ENCODE data around the gene BRCA1. TPM values are rescaled to one million over a fixed set of nuclear protein-coding genes. Genes with fewer than 3 reads are reported as not detected.

BRCA1 gene
- total RNA-seq, 1 donor from 2014 or later, result 11.3 TPM

DNA sequence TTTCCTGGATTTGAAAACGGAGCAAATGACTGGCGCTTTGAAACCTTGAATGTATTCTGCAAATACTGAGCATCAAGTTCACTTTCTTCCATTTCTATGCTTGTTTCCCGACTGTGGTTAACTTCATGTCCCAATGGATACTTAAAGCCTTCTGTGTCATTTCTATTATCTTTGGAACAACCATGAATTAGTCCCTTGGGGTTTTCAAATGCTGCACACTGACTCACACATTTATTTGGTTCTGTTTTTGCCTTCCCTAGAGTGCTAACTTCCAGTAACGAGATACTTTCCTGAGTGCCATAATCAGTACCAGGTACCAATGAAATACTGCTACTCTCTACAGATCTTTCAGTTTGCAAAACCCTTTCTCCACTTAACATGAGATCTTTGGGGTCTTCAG is 32.3 kb downstream of the BRCA1 start:
- Mint-ChIP-seq H3K4me3 (ENCODE audit: unreplicated experiment) (no peak overlapping the region), H3K27ac (ENCODE audit: unreplicated experiment) (no peak overlapping the region), H3K4me1 (ENCODE audit: low read depth, unreplicated experiment) (peaks cover 9% of the 10 kb centered on the region), H3K27me3 (ENCODE audit: unreplicated experiment) (no peaks in the 10 kb centered on the region), H3K36me3 (ENCODE audit: unreplicated experiment) (no peaks in the 10 kb centered on the region), H3K9me3 (ENCODE audit: unreplicated experiment) (no peaks in the 10 kb centered on the region)
- DNase-seq, result no peak
- TF ChIP-seq, protein P1, sequence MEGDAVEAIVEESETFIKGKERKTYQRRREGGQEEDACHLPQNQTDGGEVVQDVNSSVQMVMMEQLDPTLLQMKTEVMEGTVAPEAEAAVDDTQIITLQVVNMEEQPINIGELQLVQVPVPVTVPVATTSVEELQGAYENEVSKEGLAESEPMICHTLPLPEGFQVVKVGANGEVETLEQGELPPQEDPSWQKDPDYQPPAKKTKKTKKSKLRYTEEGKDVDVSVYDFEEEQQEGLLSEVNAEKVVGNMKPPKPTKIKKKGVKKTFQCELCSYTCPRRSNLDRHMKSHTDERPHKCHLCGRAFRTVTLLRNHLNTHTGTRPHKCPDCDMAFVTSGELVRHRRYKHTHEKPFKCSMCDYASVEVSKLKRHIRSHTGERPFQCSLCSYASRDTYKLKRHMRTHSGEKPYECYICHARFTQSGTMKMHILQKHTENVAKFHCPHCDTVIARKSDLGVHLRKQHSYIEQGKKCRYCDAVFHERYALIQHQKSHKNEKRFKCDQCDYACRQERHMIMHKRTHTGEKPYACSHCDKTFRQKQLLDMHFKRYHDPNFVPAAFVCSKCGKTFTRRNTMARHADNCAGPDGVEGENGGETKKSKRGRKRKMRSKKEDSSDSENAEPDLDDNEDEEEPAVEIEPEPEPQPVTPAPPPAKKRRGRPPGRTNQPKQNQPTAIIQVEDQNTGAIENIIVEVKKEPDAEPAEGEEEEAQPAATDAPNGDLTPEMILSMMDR (IDR thresholded peaks at IDR 0.05; ENCODE audit: partially characterized antibody, unreplicated experiment), result no peak

DNA sequence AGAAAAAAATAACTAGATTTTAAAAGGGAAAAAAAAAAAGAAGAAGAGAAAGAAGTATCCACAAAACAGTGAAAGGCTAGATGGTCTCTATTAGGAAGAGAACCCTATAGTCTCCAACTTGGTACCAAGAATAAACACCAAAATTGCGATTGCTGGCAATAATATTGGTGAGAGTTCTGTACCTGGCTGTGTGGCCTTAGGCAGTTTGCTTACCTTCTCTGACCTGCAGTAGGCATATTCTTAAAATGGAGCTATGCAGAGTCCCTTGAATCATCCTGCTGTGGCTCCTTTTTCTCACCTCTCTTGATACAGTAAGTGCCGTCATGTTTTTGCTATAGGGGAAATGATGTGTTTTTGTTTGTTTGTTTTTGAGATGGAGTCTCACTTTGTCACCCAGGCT is 35.1 kb downstream of the BRCA1 start:
- Mint-ChIP-seq H3K4me1 (ENCODE audit: low read depth, unreplicated experiment) (peaks cover 14% of the 10 kb centered on the region), H3K9me3 (ENCODE audit: unreplicated experiment) (no peaks in the 10 kb centered on the region), H3K27ac (ENCODE audit: unreplicated experiment) (no peak overlapping the region), H3K4me3 (ENCODE audit: unreplicated experiment) (no peak overlapping the region), H3K36me3 (ENCODE audit: unreplicated experiment) (no peaks in the 10 kb centered on the region), H3K27me3 (ENCODE audit: unreplicated experiment) (no peaks in the 10 kb centered on the region)
- DNase-seq, result no peak
- TF ChIP-seq, protein P1 (IDR thresholded peaks at IDR 0.05; ENCODE audit: partially characterized antibody, unreplicated experiment), result no peak

DNA sequence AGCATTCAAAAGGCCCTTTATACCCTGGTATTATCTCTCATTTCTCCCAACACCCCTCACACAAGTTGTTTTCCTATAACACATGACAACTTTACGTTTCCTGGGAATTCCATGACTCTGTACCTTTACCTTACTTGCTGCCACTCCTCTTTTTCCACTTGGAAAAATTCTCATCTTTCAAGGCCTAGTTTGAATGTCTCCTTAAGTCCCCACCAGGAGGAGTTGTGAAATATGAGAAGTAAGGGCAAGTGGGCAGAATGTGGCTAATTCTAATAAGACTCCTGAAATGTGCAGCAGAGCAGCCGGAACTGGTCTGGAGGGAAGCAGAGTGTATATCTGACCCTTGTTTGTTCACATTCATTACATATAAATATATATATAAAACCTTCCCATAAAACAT is 39.7 kb downstream of the BRCA1 start:
- peaks cover 4% of the 10 kb centered on the region for H3K4me1 Mint-ChIP-seq (ENCODE audit: low read depth, unreplicated experiment)
- H3K27ac Mint-ChIP-seq (ENCODE audit: unreplicated experiment), result no peak overlapping the region
- no peaks in the 10 kb centered on the region for H3K36me3 Mint-ChIP-seq (ENCODE audit: unreplicated experiment)
- TF ChIP-seq, protein P1 (IDR thresholded peaks at IDR 0.05; ENCODE audit: partially characterized antibody, unreplicated experiment), result no peak
- H3K4me3 Mint-ChIP-seq (ENCODE audit: unreplicated experiment), result no peak overlapping the region
- no peaks in the 10 kb centered on the region for H3K27me3 Mint-ChIP-seq (ENCODE audit: unreplicated experiment)
- no peaks in the 10 kb centered on the region for H3K9me3 Mint-ChIP-seq (ENCODE audit: unreplicated experiment)
- no peak for DNase-seq

- Mint-ChIP-seq H3K27ac (ENCODE audit: unreplicated experiment) (no peak overlapping the region), H3K9me3 (ENCODE audit: unreplicated experiment) (no peaks in the 10 kb centered on the region), H3K4me3 (ENCODE audit: unreplicated experiment) (no peak overlapping the region), H3K36me3 (ENCODE audit: unreplicated experiment) (no peaks in the 10 kb centered on the region), H3K27me3 (ENCODE audit: unreplicated experiment) (no peaks in the 10 kb centered on the region), H3K4me1 (ENCODE audit: low read depth, unreplicated experiment) (no peaks in the 10 kb centered on the region)
- TF ChIP-seq, protein P1 (IDR thresholded peaks at IDR 0.05; ENCODE audit: partially characterized antibody, unreplicated experiment), result no peak
- DNase-seq, result no peak
Observed at GRCh38 chr17:43079641-43080302, 45.4 kb downstream of the BRCA1 start.

GRCh38 chr17:43074869-43075268 is 50.3 kb downstream of the BRCA1 start:
- Mint-ChIP-seq H3K4me3 (ENCODE audit: unreplicated experiment) (no peak overlapping the region), H3K9me3 (ENCODE audit: unreplicated experiment) (no peaks in the 10 kb centered on the region), H3K36me3 (ENCODE audit: unreplicated experiment) (no peaks in the 10 kb centered on the region), H3K4me1 (ENCODE audit: low read depth, unreplicated experiment) (no peaks in the 10 kb centered on the region), H3K27me3 (ENCODE audit: unreplicated experiment) (no peaks in the 10 kb centered on the region), H3K27ac (ENCODE audit: unreplicated experiment) (peak overlapping the region; percentile 59)
- DNase-seq, result no peak
- TF ChIP-seq, protein P1 (IDR thresholded peaks at IDR 0.05; ENCODE audit: partially characterized antibody, unreplicated experiment), result no peak

All from glutamatergic neuron (in vitro differentiated cells).